Epithelial cell of esophagus (primary cell): Measurements from ENCODE around the gene TULP3.

Source experiments
- DNase-seq: peaks from one replicate; pipeline ENCODE4 v3.0.0; 2010; ENCODE audit warnings: low read depth
- H3K4me3 ChIP-seq: 2 replicates; pipeline ENCODE4 v1.5.1; 2011; ENCODE audit warnings: mild to moderate bottlenecking, low read length, control low read depth
- TF ChIP-seq, protein P1 (sequence below): IDR thresholded peaks from 2 replicates; pipeline ENCODE4 v1.5.1; 2011; ENCODE audit warnings: low read depth, mild to moderate bottlenecking, low read length, control low read depth, inconsistent platforms; ENCODE audit not compliant: insufficient read depth; ENCODE audit errors: missing control alignments

The TULP3 gene

DNA sequence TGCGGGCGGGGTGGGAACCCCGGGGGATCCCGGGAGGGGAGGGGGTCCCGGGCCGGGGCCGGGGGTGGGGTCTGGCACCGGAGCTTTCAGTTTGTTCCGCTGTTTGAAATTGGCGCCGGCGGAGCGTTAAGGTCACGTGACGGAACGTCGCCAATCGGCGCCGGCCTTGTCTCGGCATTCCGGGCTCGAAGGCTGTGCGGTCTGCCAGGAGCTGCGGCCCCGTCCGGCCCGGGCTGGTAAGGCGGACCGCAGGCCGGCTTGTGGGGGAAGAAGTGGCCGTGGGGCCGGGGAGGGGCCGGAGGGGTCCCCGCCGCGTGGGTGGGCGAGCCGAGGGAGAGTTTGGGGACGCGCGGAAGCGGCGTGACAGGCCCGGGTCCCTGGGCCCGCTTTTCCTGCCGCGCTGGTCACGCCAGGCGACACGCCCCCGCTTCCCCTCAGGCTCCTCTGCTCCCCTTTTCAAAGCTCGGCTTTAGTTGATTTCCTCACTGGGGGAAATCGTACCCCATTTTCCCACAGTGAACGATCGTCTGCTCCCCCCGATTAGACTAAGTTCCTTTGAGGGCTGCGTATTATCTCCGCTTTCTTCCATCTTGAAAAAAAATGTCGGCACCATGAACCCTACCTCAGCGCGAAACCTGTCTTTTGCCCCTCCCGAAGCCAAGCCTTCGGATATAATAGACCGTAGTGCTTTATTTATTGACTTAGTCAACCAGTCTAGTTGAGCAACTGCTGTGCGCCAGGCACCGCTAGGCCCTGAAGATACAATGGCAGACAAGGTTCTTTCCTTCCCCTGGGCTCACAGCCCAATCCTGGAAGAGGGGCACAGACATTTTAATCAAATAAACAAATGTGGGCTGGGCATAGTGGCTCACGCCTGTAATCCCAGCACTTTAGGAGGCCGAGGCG lies 13.4 kb upstream of the TULP3 start, which contains the start of the genes FOXM1 and RHNO1:
TSS of gene FOXM1 (minus strand) at position 128 of the 906 bp plus-strand sequence. CDS start 2,696 bp downstream, outside the sequence.
TSS of gene RHNO1 (plus strand) at position 177 of the 906 bp plus-strand sequence. CDS start 8,144 bp downstream, outside the sequence.
- peak; percentile 89 for DNase-seq
- TF ChIP-seq, protein P1, sequence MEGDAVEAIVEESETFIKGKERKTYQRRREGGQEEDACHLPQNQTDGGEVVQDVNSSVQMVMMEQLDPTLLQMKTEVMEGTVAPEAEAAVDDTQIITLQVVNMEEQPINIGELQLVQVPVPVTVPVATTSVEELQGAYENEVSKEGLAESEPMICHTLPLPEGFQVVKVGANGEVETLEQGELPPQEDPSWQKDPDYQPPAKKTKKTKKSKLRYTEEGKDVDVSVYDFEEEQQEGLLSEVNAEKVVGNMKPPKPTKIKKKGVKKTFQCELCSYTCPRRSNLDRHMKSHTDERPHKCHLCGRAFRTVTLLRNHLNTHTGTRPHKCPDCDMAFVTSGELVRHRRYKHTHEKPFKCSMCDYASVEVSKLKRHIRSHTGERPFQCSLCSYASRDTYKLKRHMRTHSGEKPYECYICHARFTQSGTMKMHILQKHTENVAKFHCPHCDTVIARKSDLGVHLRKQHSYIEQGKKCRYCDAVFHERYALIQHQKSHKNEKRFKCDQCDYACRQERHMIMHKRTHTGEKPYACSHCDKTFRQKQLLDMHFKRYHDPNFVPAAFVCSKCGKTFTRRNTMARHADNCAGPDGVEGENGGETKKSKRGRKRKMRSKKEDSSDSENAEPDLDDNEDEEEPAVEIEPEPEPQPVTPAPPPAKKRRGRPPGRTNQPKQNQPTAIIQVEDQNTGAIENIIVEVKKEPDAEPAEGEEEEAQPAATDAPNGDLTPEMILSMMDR = no peak
- H3K4me3 ChIP-seq = peak within 1 kb of the TSS; percentile 77

DNA sequence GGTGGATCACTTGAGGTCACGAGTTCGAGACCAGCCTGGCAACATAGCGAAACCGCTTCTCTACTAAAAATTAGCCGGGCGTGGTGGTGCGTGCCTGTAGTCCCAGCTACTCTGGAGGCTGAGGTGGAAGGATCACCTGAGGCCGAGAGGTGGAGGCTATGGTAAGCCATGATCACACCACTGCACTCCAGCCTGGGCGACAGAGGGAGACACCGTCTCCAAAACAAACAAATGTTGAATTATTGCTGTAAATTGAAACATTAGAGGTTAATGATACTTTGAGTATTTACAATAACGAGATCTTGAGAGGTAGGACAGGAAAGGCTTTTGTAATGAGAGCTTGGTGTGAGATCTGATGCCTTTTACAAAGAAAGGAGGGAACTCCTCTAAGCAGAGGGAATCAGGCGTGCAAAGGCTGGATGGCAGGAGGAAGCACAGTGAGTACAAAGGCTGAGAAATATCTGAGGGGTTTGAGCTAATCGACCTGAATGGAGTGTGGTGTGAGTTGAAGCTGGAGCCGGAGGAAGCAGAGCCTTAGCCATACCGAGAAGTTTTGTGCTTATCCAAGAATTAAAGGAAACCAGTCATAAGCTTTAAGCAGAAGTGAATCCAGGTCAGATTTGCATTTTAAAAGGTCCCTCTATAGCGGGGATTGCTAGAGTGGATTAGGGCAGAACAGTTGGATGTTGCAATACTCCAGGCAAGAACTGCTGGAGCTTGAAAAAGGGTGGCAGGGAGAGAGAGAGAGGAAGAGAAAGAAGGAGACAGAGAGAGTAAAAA lies 12.5 kb upstream of the TULP3 start:
- TF ChIP-seq, protein P1 = no peak
- peak; percentile 40 for DNase-seq
- H3K4me3 ChIP-seq = peak overlapping the region; percentile 77

DNA sequence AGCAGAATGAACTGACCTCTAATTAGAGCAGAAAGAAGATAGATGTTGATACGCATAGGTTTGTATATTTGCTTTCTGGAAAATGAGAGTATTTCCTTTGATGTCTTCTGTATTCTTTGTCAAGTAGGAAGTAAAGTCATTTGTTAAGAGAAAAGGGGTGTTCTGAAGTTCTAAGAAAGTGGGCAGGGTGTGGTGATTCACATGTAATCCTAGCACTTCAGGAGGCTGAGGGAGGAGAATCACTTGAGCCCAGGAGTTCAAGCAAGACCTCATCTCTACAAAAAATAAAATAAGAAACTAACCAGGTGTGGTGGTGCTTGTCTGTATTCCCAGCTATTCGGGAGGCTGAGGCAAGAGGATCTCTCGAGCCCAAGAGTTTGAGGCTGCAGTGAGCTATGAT lies 10.8 kb upstream of the TULP3 start:
- TF ChIP-seq, protein P1 = no peak
- H3K4me3 ChIP-seq = no peak overlapping the region
- DNase-seq = no peak

DNA sequence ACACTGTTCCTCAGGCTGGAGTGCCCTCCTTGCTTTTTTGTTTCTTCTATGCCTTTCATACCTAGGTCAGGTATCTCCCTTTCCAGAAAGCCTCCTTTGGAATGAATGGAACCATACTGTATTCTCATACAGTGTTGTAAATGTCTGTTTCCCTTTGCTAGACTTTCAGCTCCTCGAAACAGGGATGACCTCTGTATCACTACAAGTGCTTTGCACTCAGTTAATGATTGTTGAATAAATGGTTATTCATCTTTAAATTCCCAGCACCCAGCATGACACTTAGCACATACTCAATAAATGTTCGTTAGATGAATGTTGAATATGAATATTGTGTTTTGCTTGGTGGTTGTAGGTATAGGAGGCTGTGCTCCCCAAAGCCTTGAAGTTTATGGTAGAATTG lies 5.9 kb upstream of the TULP3 start:
- TF ChIP-seq, protein P1 = no peak
- no peak overlapping the region for H3K4me3 ChIP-seq
- no peak for DNase-seq

DNA sequence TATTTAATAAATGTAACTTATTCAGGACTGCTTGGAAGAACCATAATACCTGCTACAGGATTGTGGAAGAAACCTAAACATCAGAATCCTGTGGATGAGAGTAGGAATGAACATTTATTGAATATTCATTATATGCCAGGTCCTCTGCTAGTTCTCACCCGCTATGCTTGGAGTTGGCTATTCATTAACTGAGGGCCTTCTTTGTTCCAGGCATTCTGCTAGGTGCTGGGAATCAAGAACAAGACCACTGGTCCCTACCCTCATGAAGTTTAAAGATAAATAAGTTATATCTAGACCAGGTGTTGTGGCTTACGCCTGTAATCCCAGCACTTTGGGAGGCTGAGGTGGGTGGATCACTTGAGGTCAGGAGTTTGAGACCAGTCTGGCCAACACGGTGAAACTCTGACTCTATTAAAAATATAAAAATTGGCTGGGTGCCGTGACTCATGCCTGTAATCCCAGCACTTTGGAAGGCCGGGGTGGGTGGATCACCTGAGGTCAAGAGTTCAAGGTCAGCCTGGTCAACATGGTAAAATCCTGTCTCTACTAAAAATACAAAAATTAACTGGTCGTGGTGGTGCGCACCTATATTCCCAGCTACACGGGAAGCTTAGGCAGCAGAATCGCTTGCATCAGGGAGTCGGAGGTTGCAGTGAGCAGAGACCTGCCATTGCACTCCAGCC lies 3.8 kb upstream of the TULP3 start:
- no peak for DNase-seq
- TF ChIP-seq, protein P1 = no peak
- no peak overlapping the region for H3K4me3 ChIP-seq

DNA sequence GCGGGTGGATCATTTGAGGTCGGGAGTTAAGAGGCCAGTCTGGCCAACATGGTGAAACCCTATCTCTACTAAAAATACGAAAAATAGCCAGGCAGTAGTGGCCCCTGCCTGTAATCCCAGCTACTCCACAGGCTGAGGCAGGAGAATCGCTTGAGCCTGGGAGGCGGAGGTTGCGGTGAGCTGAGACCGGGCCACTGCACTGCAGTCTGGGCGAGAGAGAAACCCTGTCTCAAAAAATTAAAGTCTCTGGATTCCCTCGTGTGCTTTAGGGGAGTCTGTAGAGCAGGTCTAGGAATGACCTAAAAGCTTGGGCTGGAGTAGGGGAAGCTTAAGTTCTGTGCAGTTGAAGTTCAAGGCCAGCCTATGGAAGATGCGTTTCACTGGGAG lies 697 bp upstream of the TULP3 start:
- H3K4me3 ChIP-seq = peak overlapping the region; percentile 88
- no peak for DNase-seq
- TF ChIP-seq, protein P1 = no peak
